Pulmonary artery endothelial cell (primary cell): ENCODE results near the gene STON2. TPM values are rescaled to one million over a fixed set of nuclear protein-coding genes. Genes with fewer than 3 reads are reported as not detected.

ENCODE experiments used
- DNase-seq: peaks from one replicate; pipeline ENCODE4 v3.0.0-alpha.2; 2011; ENCODE audit warnings: low read depth, low spot score
- total RNA-seq: library from RNA; depleted of rRNA; stranded (reverse); fragments of >200 nt; gene quantifications from 2 replicates; pipeline ENCODE4 v1.2.3, GENCODE V29; 2014

STON2 gene
- total RNA-seq, 1 donor from 2014 or later = 0.13 TPM

DNA sequence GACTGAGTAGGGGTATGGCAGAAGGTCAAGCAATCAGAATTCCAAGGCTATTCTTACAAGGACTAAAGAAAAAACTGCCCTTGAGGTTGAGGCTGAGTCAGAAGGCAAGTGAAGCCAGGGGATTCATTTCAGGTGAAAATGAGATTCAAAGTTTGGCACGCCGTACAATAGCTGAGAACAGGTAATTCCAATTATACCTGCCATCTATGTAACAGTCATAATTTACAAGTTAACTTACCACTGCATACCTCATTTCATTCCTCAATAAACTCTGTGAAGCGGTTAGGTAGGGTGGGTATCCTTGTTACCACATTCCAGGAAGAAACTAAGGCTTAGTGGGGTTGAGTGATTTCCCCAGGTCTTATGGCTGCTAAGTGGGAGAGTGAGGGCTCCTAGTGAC lies 64.1 kb downstream of the STON2 start:
- DNase-seq = no peak

DNA sequence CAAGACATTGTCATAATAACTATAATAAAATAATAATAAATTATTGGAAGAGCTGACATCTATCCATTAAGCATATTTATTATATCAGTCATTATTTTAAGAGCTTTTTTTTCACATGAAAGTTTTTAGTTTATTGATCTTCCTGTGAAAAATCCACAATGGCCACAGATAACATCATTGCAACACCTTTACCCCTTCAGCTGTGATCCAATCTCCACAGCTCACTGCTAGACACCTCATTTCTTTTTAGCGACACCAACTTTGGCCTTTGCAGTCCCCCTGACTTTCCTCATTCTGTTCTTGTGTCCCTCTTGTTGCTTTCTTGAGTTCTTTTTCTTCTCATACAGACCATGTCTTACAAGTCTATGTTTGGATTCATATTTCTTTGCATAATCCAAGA lies 67.4 kb downstream of the STON2 start:
- no peak for DNase-seq

DNA sequence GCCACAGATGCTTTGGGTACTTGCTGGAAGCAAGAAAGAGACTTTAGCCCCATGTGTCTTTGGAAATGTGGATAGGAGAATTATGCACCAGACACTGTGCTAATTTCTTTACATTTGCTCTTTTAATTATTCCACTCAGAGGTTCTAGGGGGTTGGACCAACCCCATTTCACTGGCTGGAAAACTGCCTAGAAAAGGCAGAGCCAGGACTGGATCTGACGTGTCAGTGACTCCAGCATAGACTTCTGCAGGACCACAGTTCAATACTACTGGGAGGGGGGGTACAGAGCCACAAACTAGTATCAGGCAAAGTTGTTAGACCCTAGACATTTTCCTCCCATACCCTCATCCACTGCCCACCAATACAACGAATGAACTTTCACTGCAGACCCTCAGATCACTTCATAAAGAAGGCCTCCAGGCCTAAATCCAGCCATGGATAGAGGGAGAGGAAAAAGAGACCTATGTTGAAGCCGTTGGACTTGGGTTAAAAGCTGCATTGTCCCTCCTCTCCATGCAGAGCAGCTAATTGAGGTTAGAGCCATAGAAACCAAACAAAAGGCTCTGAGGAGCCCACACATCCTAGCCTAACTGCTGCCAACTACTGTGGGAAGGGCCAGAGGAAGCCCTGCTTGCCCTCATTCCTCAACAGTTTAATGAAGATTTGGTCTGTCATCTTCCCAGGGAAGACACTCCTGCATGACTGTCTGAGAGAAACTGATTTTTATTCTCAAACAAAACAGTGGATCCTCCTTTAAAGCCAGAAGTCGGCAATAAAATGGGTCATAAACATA lies 68.7 kb downstream of the STON2 start:
- no peak for DNase-seq

DNA sequence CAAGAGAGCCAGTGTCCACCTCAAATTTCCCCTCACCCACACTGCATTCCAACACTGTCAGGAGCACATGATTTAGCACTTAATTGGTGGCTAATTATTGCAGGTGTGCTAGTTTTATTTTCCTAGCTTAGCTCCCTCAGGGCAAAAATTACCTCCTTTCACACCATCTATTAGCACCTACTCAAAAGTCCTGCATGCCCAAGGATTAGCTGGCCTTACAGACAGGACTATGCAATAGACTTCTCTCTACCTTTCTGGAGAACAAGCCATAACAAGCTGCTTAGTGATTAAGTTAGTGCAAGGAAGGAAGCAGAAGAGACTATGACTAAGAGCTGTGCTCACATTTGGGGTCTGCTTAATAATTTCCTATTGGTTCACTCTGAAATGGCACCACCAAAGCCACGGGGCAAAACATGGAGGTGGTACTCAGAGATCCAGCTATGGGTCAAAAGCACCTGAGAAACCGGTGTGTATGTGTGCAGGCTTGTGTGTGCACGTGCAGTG lies 69.5 kb downstream of the STON2 start:
- DNase-seq = no peak

DNA sequence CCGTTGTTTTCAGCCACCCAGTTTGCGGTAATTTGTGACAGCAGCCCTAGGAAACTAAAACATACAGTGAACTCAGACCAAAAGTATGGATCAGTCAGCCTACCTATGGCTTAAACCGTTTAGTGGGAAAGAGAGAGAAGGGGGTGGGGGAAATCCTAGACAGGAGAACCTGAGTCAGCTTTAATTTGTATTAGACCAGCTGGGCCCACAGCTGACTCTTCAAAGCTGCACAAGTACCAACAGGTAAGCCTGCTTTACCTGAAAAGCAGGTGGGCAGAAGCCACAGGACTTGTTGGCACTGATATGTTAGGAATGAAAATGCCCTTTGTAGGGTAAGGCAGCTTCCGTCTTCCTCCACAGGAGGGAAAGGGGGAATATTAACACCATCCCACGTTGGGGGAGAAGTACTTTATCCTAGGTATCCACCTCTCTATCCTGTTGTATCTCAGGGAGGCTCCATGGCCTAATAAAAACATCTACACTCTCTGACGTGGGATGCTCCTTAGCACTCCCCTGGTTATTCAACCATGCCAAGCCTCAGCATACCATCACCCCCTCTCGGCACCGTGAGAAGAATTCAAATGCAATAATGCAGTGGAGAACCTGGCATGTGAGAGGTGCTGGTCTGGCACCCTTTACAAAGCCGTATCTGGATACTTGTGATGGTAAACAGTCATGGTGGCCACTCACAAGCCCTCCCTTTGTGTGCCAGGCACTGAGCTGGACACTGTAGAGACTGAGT lies 70.3 kb downstream of the STON2 start:
- DNase-seq = no peak

DNA sequence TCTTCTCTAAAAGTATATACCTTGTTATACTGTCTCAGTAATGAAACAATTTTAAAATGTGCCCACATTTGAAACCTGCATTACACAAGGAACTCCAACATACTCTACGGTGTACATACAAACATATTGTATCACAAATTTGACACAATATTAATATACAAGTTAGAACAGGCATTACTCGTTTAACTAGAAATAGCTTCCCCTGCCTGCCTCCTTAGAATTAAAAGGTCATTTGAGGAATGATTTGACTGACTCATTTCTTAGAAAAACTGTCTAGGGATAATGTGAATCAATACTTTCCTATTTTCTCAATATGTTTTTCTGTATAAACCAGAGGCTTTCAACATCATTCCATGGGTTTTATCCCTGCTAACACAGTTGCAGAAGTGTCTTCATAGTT lies 73.7 kb downstream of the STON2 start:
- DNase-seq = no peak

DNA sequence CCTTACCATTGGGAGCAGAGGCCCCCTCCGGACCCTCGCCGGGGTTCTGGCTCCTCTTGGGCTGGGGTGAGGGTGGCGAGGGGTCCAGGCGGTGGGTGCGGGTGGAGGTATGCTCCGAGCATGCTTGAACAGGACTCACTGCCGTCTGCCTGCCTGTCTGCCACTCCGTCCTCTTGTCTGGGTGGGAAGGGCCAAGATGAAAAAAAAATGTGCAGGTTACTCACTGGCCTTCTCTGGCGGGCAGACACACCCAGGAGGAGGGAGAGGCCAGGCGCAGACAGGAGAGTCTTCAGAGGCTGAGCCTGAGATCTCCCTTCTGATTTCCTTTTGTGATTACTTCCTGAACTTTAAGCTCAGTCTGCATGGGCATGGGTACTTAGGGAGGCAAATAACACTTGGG lies 76.1 kb downstream of the STON2 start:
- no peak for DNase-seq

DNA sequence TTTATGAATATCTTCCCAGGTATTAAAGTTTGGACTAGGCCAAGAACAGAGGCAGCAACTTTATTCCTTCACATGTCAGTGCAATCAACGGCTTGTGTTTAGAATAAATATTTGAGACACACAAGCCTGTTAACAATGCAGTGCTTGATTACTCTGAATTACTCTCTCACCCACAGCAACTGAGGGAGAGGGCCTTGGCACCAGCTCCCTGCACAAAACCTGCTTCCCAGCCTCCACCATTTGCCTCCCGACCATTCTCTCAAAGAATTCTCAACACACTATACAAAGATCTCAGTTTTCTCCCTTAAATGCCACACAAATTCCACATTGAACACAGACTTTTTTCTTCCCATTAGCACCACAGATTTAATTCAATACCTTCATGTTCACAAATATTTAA lies 77.0 kb downstream of the STON2 start:
- DNase-seq = no peak

DNA sequence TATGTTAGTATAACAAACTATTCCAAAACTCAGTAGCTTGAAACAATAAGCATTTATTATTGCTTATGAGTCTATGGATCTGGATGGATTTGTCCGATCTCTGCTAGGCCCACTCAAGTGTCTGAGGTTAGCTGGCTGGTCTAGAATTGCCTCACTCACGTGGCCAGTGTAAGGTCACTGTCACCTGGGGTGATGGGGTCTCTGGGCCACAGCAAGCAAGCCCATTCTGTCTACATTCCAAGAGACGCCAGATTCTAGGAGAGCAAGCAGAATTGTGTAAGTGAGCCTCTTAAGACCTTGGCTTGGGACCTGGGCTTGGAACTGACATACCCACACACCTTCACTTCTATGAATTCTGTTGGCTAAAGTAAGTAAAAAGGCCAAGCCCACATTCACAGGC lies 80.2 kb downstream of the STON2 start:
- no peak for DNase-seq

DNA sequence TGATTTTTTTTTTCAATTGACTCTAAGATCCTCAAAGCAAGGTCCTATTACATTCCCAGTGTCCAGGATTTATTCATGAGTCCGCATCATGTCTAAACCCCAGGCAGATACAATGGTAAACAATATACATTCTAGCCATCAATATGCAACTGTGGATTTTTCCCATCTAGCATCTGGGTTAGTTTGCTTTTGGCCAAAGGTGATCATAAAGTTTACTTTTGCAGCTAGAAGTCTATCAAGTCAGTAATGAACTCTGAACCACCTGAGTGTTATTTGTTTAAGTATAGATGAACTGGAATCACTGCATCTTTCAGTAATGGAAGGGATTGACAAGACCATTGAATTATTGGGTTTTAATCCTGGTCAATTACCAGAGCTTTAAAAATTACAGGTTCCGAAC lies 80.8 kb downstream of the STON2 start:
- no peak for DNase-seq

DNA sequence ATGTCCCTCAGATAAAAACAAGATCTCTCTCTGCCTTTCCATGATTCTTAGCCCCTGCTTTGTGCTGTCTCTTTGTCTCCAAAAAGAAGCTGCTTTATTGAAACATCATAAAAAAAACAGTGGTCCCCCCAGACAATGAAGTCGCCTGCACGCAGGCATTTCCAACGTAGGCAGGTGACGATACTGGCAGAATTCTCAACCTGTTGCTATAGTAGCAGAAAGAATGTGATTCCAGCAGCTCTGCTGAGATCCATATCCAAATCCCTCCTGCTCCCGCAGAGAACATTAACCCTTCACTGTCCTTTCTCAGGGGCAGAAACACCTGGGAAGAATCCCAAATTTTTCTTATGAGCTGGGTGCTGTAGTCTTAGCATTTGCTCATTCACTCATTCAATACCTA lies 84.8 kb downstream of the STON2 start:
- DNase-seq = no peak

DNA sequence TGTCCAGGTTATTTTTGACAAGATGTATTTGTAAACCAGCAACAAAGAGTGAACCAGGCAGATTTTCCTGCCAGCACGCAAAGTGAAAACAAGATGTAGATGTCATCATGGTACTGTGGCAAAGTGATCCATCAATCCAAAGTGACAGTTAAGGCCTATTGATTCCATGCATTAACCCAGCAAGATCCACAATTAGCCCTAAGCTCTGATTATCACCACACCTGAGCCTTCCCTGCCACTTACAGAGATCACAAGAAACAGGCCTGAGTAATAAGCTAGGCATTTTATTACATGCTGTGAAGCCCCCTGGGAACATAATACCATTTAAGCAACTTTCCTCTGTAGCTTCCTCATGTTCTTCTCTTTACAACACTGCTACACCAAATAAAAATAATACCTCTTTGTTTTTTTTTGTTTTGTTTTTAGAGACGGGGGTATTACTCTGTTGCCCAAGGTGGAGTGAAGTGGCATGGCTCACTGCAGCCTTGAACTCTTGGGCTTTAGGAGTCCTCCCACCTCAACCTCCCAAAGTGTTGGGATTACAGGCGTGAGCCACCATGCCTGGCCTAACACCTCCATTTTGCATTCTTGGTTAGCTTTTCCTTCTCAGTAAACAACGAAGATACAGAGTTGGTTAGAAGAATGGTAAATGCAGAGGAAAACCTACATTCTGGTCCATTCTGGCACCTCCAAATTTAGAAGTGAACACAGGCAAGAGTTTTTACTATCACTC lies 85.5 kb downstream of the STON2 start:
- DNase-seq = no peak

DNA sequence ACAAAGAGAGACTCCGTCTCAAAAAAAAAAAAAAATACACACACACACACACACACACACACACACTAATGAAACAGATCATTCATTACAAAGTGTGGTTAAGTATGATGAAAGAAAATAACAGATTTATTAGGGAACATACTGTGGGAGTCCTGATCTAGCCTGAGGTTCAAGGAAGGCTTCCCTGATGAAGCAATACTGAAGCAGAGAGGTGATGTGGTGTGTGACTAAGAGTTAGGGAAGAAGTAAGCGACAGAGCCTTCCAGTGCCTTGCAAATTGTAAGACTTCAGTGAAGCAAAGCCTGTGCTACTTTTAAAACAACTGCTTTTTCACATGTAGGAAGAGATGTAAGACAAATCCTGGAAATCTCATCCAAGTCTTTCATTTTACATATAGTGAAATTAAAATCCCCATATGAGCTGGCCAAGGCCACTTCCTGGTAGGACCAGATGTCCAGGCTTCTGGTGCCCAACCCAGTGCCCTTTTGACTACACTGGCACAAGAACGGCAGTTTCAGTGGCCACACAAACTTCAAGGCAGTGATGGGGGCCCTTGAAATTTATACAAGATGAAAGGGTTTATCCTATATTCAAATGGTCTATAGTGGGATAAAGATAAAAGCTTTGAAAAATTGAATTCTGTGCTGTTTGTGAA lies 86.2 kb downstream of the STON2 start:
- DNase-seq = no peak

DNA sequence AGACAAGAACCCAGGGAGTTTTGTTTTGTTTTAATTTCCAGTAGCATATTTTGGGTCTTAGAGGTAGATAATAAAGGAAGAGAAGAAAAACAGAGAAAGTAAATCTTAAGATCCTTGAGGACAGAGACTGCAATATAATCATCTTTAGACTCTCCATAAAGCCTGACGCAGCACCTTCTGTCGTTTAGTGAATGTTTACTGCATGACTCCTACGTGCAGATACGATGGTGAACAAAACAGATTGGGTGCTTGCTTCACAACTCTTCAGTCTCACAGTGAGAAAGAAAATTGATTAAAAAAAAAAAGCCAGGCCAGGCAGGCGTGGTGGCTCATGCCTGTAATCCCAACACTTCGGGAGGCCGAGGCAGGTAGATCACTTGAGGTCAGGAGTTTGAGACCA lies 86.9 kb downstream of the STON2 start:
- DNase-seq = no peak

DNA sequence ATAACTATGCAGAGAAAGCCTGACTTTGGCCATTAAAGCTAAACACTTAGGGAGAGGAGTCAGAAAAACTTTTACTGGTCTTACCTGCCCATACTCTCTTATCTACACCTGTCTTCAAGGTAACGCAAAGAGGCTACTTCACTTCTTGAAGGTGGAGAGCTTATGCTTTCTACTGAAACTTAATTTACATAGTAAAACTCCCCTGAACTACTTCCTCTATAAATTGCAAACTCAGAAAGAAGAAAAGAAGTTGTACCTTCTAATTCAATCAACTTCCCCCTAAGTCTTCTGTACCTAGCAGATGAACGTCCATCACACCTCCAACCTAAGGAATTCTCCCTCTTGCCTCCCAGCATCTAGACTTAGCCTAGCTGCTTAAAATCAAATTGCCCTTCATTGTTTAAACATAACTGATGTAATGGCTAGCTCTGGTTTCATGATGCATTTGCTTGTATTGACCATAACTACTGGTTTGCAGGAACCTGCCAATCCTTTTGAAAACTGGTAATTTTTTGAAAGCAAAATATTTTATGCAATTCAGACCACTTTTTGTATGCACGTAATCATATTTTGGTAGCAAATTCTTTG lies 87.7 kb downstream of the STON2 start:
- DNase-seq = no peak

DNA sequence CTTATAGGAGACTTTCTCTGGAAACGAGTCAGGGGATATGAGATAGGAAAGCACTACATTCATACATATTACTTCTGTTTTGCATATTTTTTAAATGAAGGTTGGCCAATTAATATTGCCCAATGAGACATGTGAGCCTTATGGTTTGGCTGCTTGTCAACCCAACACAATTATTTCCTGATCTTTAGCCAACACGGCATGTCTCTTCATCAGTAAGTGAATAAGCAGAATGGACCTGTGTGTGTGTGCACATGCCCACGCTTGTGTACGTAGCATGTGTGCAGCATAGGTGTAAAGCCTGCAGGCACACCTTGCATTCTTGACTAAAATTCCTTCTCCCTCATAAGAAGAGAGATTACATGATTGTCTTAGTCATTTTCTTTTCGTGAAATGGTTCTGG lies 88.3 kb downstream of the STON2 start:
- no peak for DNase-seq

DNA sequence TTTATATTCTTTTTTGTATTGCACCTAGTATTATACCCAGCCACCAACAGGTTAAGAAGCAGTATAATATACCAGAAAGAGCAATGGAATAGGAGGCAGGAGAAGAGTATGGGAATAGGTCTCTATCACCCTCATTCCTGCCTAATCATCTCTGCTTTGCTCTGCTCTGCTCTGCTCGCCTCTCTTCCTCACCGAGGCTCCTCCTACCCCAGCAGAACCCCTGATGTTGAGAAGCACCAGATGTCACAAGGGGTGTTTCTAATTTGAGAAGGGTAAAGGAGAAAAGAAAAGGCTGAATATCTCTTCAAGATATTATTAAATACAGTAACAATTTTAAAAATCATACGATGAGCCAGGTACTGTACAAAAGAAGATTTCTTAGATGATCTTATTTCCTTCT lies 89.0 kb downstream of the STON2 start:
- no peak for DNase-seq

DNA sequence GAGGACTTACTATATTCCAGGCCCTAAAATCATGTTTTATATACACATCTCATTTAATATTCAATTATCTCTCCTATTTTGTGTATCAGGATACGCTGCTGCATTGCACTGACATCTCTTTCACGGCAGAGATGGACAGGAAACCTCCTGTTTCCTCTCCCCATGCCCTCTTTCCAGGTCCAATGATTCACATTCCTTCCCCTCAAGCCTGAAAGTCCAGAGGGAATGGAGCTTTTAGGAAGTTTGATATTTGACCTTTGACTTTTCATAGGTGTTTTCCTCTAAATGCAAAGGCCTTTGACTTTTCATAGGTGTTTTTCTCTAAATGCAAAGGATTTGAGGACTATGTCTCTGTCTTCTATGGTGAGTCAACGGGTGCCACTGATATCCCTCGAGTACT lies 89.5 kb downstream of the STON2 start:
- DNase-seq = no peak

DNA sequence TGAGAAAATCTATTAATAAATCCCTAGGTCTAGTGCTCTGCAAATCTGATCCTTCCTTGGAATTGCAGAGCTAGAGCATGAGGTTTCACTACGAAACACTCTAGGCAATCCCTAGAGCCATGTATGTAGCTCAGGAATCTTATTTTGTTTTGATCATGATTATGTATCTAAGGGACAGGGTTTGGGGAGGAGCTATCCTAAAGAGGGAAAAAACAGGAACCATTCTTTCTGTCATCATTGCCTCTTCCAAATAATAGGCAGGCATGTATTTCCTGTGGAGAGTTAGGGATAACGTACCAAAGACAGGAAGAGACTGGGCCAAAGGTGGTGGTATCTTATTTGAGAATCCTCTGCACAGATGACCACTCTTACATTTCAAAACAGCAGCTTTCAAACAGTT lies 90.6 kb downstream of the STON2 start:
- DNase-seq = no peak

DNA sequence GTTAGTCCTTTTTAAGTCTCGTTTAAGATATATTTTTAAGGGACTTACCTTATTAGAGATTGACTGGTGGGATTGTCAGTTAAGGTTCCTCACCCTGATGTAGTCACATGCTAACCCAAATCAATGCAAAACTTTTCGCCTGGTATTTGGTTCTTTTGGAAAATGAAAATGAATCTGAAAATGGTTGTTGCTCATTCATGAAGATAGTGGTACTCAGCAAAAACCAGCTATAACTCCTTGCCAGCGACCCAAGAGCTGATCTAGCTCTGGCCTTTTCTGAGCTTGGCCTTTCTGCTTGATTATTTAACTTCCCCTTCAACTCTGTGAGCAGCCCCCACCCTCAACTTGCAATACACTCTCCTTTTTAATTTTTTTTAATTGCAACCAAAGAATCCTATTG lies 94.4 kb downstream of the STON2 start:
- DNase-seq = no peak

DNA sequence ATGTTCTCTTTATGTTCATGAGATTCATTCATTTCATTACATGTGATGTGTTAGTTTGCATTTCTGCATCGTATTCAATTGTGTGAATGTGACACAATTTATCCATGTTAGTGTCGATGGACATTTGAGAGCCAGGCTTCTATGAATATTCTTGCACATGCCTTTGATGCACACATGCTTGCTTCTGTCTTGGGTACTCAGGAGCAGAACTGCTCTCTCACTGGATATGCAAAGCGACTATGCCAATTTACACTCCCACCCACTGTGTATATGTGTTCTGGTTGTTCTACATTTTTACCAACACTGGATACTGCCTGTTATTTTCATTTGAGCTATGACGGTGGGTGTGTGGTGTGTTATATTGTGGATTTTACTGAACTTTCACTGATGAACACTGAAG lies 95.1 kb downstream of the STON2 start:
- DNase-seq = no peak
